CD14-positive monocyte (primary cell): ENCODE measurements around the gene TMOD1. TPM values are rescaled to one million over a fixed set of nuclear protein-coding genes. Genes with fewer than 3 reads are reported as not detected.

Source experiments
- DNase-seq, 3 donors: peaks; one replicate each; pipeline ENCODE4 v3.0.0-alpha.2; 2011 to 2022
- H2AFZ ChIP-seq: 2 replicates; pipeline ENCODE4 v1.6.0; 2012; ENCODE audit warnings: mild to moderate bottlenecking, low read depth, low read length, inconsistent platforms; ENCODE audit not compliant: insufficient read depth, poor library complexity, severe bottlenecking
- H3K27ac ChIP-seq, 2 donors: 1 replicate in 1 of 2; 2 replicates in 1 of 2; pipeline ENCODE4 v1.5.1; 2012 to 2013; ENCODE audit warnings: low read length in 2 of 2, control low read depth in 1 of 2, inconsistent platforms in 1 of 2, low read depth in 1 of 2, mild to moderate bottlenecking in 1 of 2
- H3K27me3 ChIP-seq, 2 donors: one replicate each; pipeline versions ENCODE4 v1.6.0 to v1.6.1; 2011 to 2013; ENCODE audit warnings: low read length in 2 of 2; ENCODE audit not compliant: control insufficient read depth in 2 of 2, insufficient read depth in 2 of 2
- H3K36me3 ChIP-seq, 2 donors: replicated peaks in 1 of 2; 1 replicate in 1 of 2; 2 replicates in 1 of 2; pipeline versions ENCODE4 v1.5.1 to v1.6.1; 2012 to 2013; ENCODE audit warnings: low read length in 2 of 2, control low read depth in 1 of 2, inconsistent platforms in 1 of 2, mild to moderate bottlenecking in 1 of 2; ENCODE audit not compliant: insufficient read depth in 2 of 2, control insufficient read depth in 1 of 2
- H3K4me1 ChIP-seq, 2 donors: 1 replicate in 1 of 2; 2 replicates in 1 of 2; pipeline versions ENCODE4 v1.5.1 to v1.6.1; 2012 to 2013; ENCODE audit warnings: low read length in 2 of 2, control low read depth in 1 of 2, inconsistent platforms in 1 of 2, mild to moderate bottlenecking in 1 of 2, moderate library complexity in 1 of 2; ENCODE audit not compliant: insufficient read depth in 2 of 2, control insufficient read depth in 1 of 2
- H3K4me2 ChIP-seq: replicated peaks from 2 replicates; pipeline ENCODE3; 2012; ENCODE audit warnings: low read length, moderate library complexity, mild to moderate bottlenecking; ENCODE audit not compliant: poor library complexity, severe bottlenecking; ENCODE audit errors: extremely low read depth
- H3K4me3 ChIP-seq, 3 experiments: fragments of 200-600 bp in 1 of 3; sonication (generic) in 1 of 3; replicated peaks in 1 of 3; 1 replicate in 2 of 3; 2 replicates in 1 of 3; pipeline ENCODE4 v1.5.1; 2011 to 2013; ENCODE audit warnings: low read length in 3 of 3, mild to moderate bottlenecking in 3 of 3, control low read depth in 2 of 3, low read depth in 2 of 3, inconsistent platforms in 1 of 3, moderate library complexity in 1 of 3
- H3K79me2 ChIP-seq: 2 replicates; pipeline ENCODE4 v1.6.0; 2012; ENCODE audit warnings: mild to moderate bottlenecking, control low read depth, inconsistent platforms, low read length, moderate library complexity; ENCODE audit not compliant: insufficient read depth
- H3K9ac ChIP-seq: 2 replicates; pipeline ENCODE4 v1.6.0; 2017; ENCODE audit warnings: low read length, mild to moderate bottlenecking; ENCODE audit not compliant: insufficient read depth, poor library complexity, severe bottlenecking
- H3K9me3 ChIP-seq, 2 donors: replicated peaks in 1 of 2; 1 replicate in 1 of 2; 2 replicates in 1 of 2; pipeline versions ENCODE4 v1.5.1 to v1.6.1; 2012 to 2013; ENCODE audit warnings: low read length in 2 of 2, control low read depth in 1 of 2; ENCODE audit not compliant: control insufficient read depth in 1 of 2, insufficient read depth in 1 of 2
- H4K20me1 ChIP-seq: 2 replicates; pipeline ENCODE4 v1.6.0; 2012; ENCODE audit warnings: mild to moderate bottlenecking, low read length, control low read depth, moderate library complexity; ENCODE audit not compliant: insufficient read depth
- H3K27ac Mint-ChIP-seq, 7 donors: one replicate each; pipeline ENCODE4 v1.8.0; 2020; ENCODE audit warnings: mild to moderate bottlenecking in 7 of 7, mixed read lengths in 7 of 7, moderate library complexity in 6 of 7, inconsistent platforms in 2 of 7
- H3K27me3 Mint-ChIP-seq, 3 donors: one replicate each; pipeline ENCODE4 v1.8.0; 2021 to 2022; ENCODE audit warnings: low read depth in 3 of 3, mild to moderate bottlenecking in 3 of 3, mixed read lengths in 3 of 3, moderate library complexity in 3 of 3, inconsistent platforms in 1 of 3
- H3K36me3 Mint-ChIP-seq, 2 donors: one replicate each; pipeline ENCODE4 v1.8.0; 2020; ENCODE audit warnings: mixed read lengths in 2 of 2, inconsistent platforms in 1 of 2, mild to moderate bottlenecking in 1 of 2
- H3K4me1 Mint-ChIP-seq: one replicate; pipeline ENCODE4 v1.8.0; 2020; ENCODE audit warnings: mild to moderate bottlenecking, mixed read lengths
- H3K4me3 Mint-ChIP-seq, 2 donors: one replicate each; pipeline ENCODE4 v1.8.0; 2020; ENCODE audit warnings: mild to moderate bottlenecking in 2 of 2, mixed read lengths in 2 of 2, moderate library complexity in 1 of 2
- H3K9me3 Mint-ChIP-seq, 7 donors: one replicate each; pipeline ENCODE4 v1.8.0; 2020 to 2022; ENCODE audit warnings: mixed read lengths in 7 of 7, mild to moderate bottlenecking in 6 of 7, moderate library complexity in 6 of 7, inconsistent platforms in 2 of 7
- CTCF ChIP-seq: fragments of 200-600 bp; IDR thresholded peaks from one replicate; pipeline ENCODE4 v1.8.0; 2022; ENCODE audit warnings: antibody characterized with exemption, mild to moderate bottlenecking
- WGBS: methylation state at CpG from one replicate; pipeline ENCODE4 v1.1.5; 2013; ENCODE audit warnings: missing lambda C conversion rate; ENCODE audit not compliant: insufficient coverage; 5-methylcytosine and 5-hydroxymethylcytosine counted together
- intact Hi-C, 2 donors: fragments of 100-400 bp; cut with micrococcal nuclease; formaldehyde crosslinking; loops; one replicate each; pipeline versions ENCODE4 v1.15.0 to v1.15.1; 2023
- polyA plus RNA-seq, 3 donors: library from polyadenylated mRNA; depleted of rRNA in 1 of 3; unstranded in 2 of 3; stranded (reverse) in 1 of 3; fragments of 300-500 nt in 2 of 3; fragments of >200 nt in 1 of 3; fragmentation: Illumina TruSeq in 2 of 3; gene quantifications; 1 replicate in 2 of 3; 2 replicates in 1 of 3; pipeline ENCODE4 v1.2.3, GENCODE V29; 2012 to 2021

TMOD1 gene
- polyA plus RNA-seq, 3 donors: 0.09 to 0.81 (median 0.59) TPM

GRCh38 chr9:97559111-97559514 lies 57.6 kb downstream of the TMOD1 start:
- H2AFZ ChIP-seq: no peak overlapping the region
- no peak for TF ChIP-seq CTCF
- intact Hi-C loops: no loop called here

GRCh38 chr9:97560154-97560553 lies 58.7 kb downstream of the TMOD1 start:
- Histone ChIP-seq H3K4me1 (peaks cover 21 to 25% of the 10 kb centered on the region in 2 donors), H3K4me3 (no peak overlapping the region), H2AFZ (peak overlapping the region; percentile 34), H3K9me3 (no peaks in the 10 kb centered on the region), H3K36me3 (no peaks in the 10 kb centered on the region), H4K20me1 (no peaks in the 10 kb centered on the region), H3K9ac (no peak overlapping the region), H3K27me3 (no peaks in the 10 kb centered on the region), H3K79me2 (no peaks in the 10 kb centered on the region), H3K27ac (no peak overlapping the region), H3K4me2 (no peak overlapping the region)
- H3K4me1 Mint-ChIP-seq: peaks cover 32% of the 10 kb centered on the region
- intact Hi-C loops: no loop called here
- H3K36me3 Mint-ChIP-seq: no peaks in the 10 kb centered on the region
- TF ChIP-seq CTCF: no peak
- H3K27me3 Mint-ChIP-seq: peaks cover 2 to 5% (median 4%) of the 10 kb centered on the region in 3 donors
- peaks cover 0 to 1% (median 0%) of the 10 kb centered on the region in 7 donors for H3K9me3 Mint-ChIP-seq
- DNase-seq: no peak
- H3K4me3 Mint-ChIP-seq: no peak overlapping the region
- WGBS: 100% methylated on average over 2 of the region's 6 CpGs
- peak overlapping the region in 1 of 7 donors; percentile 11 for H3K27ac Mint-ChIP-seq

More at GRCh38 chr9:97559111-97559514, 57.6 kb downstream of the TMOD1 start:
- Histone ChIP-seq H3K4me2 (no peak overlapping the region), H3K36me3 (no peaks in the 10 kb centered on the region), H3K27me3 (no peaks in the 10 kb centered on the region), H3K9me3 (no peaks in the 10 kb centered on the region), H3K27ac (no peak overlapping the region), H4K20me1 (no peaks in the 10 kb centered on the region), H3K4me1 (peaks cover 21 to 25% of the 10 kb centered on the region in 2 donors), H3K79me2 (no peaks in the 10 kb centered on the region), H3K9ac (no peak overlapping the region), H3K4me3 (no peak overlapping the region)
- Mint-ChIP-seq H3K27ac (peak overlapping the region in 5 of 7 donors; percentile 3 to 48 (median 10)), H3K36me3 (no peaks in the 10 kb centered on the region), H3K27me3 (peaks cover 4 to 5% (median 5%) of the 10 kb centered on the region in 3 donors), H3K4me3 (no peak overlapping the region), H3K4me1 (peaks cover 34% of the 10 kb centered on the region), H3K9me3 (peaks cover 0 to 1% (median 0%) of the 10 kb centered on the region in 7 donors)
- 85% methylated on average over 2 of the region's 10 CpGs for WGBS
- DNase-seq: no peak
